ENCODE results near the gene EFCAB6.

Gene EFCAB6

GRCh38 chr22:43635101-43635500 is 177.0 kb downstream of the EFCAB6 start:
- TF ChIP-seq CREB1 (IDR thresholded peaks at IDR 0.05; ENCODE audit: low read depth) (no peak), NFIC (IDR thresholded peaks at IDR 0.05) (no peak), ZBTB7A (IDR thresholded peaks at IDR 0.05; ENCODE audit: low read depth) (no peak), FOXM1 (IDR thresholded peaks at IDR 0.05; ENCODE audit: borderline replicate concordance, low read depth) (no peak)

GRCh38 chr22:43634316-43634715 is 177.8 kb downstream of the EFCAB6 start:
- TF ChIP-seq CREB1 (IDR thresholded peaks at IDR 0.05; ENCODE audit: low read depth) (no peak), ZBTB7A (IDR thresholded peaks at IDR 0.05; ENCODE audit: low read depth) (no peak), YY1 (IDR thresholded peaks at IDR 0.05; ENCODE audit: low read depth) (no peak), NFIC (IDR thresholded peaks at IDR 0.05) (no peak), EP300 (IDR thresholded peaks at IDR 0.05; ENCODE audit: borderline replicate concordance) (no peak), RAD21 (IDR thresholded peaks at IDR 0.05; ENCODE audit: low read depth) (no peak), TCF12 (IDR thresholded peaks at IDR 0.05; ENCODE audit: low read depth) (no peak), TAF1 (IDR thresholded peaks at IDR 0.05; ENCODE audit: low read depth) (no peak), TEAD4 (IDR thresholded peaks at IDR 0.05) (no peak), EGR1 (IDR thresholded peaks at IDR 0.05) (no peak), USF1 (IDR thresholded peaks at IDR 0.05) (no peak), MAX (IDR thresholded peaks at IDR 0.05) (no peak), CEBPB (IDR thresholded peaks at IDR 0.05) (no peak), FOXM1 (IDR thresholded peaks at IDR 0.05; ENCODE audit: borderline replicate concordance, low read depth) (no peak), REST (IDR thresholded peaks at IDR 0.05; ENCODE audit: low read depth) (no peak)

GRCh38 chr22:43633631-43634285 is 178.3 kb downstream of the EFCAB6 start:
- TF ChIP-seq TEAD4 (IDR thresholded peaks at IDR 0.05), result no peak
- no peak for TF ChIP-seq CREB1 (IDR thresholded peaks at IDR 0.05; ENCODE audit: low read depth)

GRCh38 chr22:43631846-43632245 is 180.3 kb downstream of the EFCAB6 start:
- no peak for TF ChIP-seq TEAD4 (IDR thresholded peaks at IDR 0.05)
- TF ChIP-seq CREB1 (IDR thresholded peaks at IDR 0.05; ENCODE audit: low read depth), result no peak
- no peak for TF ChIP-seq EGR1 (IDR thresholded peaks at IDR 0.05)
- TF ChIP-seq NFIC (IDR thresholded peaks at IDR 0.05), result no peak
- no peak for TF ChIP-seq MAX (IDR thresholded peaks at IDR 0.05)
- TF ChIP-seq USF1 (IDR thresholded peaks at IDR 0.05), result no peak
- TF ChIP-seq YY1 (IDR thresholded peaks at IDR 0.05; ENCODE audit: low read depth), result no peak
- no peak for TF ChIP-seq RAD21 (IDR thresholded peaks at IDR 0.05; ENCODE audit: low read depth)
- TF ChIP-seq REST (IDR thresholded peaks at IDR 0.05; ENCODE audit: low read depth), result no peak
- TF ChIP-seq EP300 (IDR thresholded peaks at IDR 0.05; ENCODE audit: borderline replicate concordance), result no peak
- TF ChIP-seq ZBTB7A (IDR thresholded peaks at IDR 0.05; ENCODE audit: low read depth), result no peak
- TF ChIP-seq FOXM1 (IDR thresholded peaks at IDR 0.05; ENCODE audit: borderline replicate concordance, low read depth), result no peak

GRCh38 chr22:43631201-43631600 is 180.9 kb downstream of the EFCAB6 start:
- no peak for TF ChIP-seq FOXM1 (IDR thresholded peaks at IDR 0.05; ENCODE audit: borderline replicate concordance, low read depth)
- TF ChIP-seq NFIC (IDR thresholded peaks at IDR 0.05), result no peak
- no peak for TF ChIP-seq RAD21 (IDR thresholded peaks at IDR 0.05; ENCODE audit: low read depth)
- TF ChIP-seq TEAD4 (IDR thresholded peaks at IDR 0.05), result no peak
- no peak for TF ChIP-seq ZBTB7A (IDR thresholded peaks at IDR 0.05; ENCODE audit: low read depth)
- TF ChIP-seq USF1 (IDR thresholded peaks at IDR 0.05), result no peak
- TF ChIP-seq CEBPB (IDR thresholded peaks at IDR 0.05), result no peak
- TF ChIP-seq REST (IDR thresholded peaks at IDR 0.05; ENCODE audit: low read depth), result no peak

Data from Ishikawa (cell line).